Lower leg skin (tissue), 4 donors: ENCODE measurements around the gene ABHD17B. TPM values are rescaled to one million over a fixed set of nuclear protein-coding genes. Genes with fewer than 3 reads are reported as not detected.

Experiments used
- DNase-seq, 2 donors: peaks; one replicate each; pipeline ENCODE4 v3.0.0-alpha.2; 2019; ENCODE audit warnings: low spot score in 2 of 2
- H3K4me3 ChIP-seq: fragments of 200-600 bp; sonication (generic); 2 replicates; pipeline ENCODE4 v1.5.1; 2017; ENCODE audit warnings: mild to moderate bottlenecking, low read depth; ENCODE audit not compliant: poor library complexity, severe bottlenecking
- CTCF ChIP-seq, 3 donors: fragments of 450-650 bp; IDR thresholded peaks; one replicate each; pipeline ENCODE4 v1.5.1; 2016; ENCODE audit warnings: antibody characterized with exemption in 3 of 3, mild to moderate bottlenecking in 3 of 3, moderate library complexity in 2 of 3
- POLR2A ChIP-seq, 2 donors: fragments of 450-650 bp; IDR thresholded peaks; one replicate each; pipeline ENCODE4 v1.6.1; 2016 to 2017; ENCODE audit warnings: antibody characterized with exemption in 2 of 2, mild to moderate bottlenecking in 1 of 2, moderate library complexity in 1 of 2
- WGBS, 2 donors: methylation state at CpG; one replicate each; pipeline ENCODE4 v1.1.5; 2018; 5-methylcytosine and 5-hydroxymethylcytosine counted together
- intact Hi-C: fragments of 100-400 bp; cut with DNase I; formaldehyde crosslinking; loops from one replicate; pipeline ENCODE4 v1.15.0; 2023; ENCODE audit warnings: low total_unique reads
- total RNA-seq, 4 donors: library from RNA; depleted of rRNA; stranded (reverse); fragments of >200 nt; gene quantifications; one replicate each; pipeline ENCODE4 v1.1.0, GENCODE V29; 2016

ABHD17B gene
- total RNA-seq, 4 donors from 2014 or later: 36.8 to 44.1 (median 40.1) TPM

GRCh38 chr9:71887362-71887761, 23.6 kb downstream of the ABHD17B start:
- TF ChIP-seq POLR2A (IDR thresholded peaks at IDR 0.05) (no peak), CTCF (IDR thresholded peaks at IDR 0.05) (no peak)
- intact Hi-C loops: no loop called here
- WGBS, 2 donors: 78 to 80% methylated on average over 1 of the region's 1 CpG
- no peak for DNase-seq
- no peak overlapping the region for H3K4me3 ChIP-seq

- DNase-seq: no peak
- WGBS, 2 donors: 89 to 94% methylated on average over 10 of the region's 10 CpGs
- intact Hi-C loops: no loop called here
- H3K4me3 ChIP-seq: no peak overlapping the region
- no peak for TF ChIP-seq POLR2A (IDR thresholded peaks at IDR 0.05)
- no peak for TF ChIP-seq CTCF (IDR thresholded peaks at IDR 0.05)
Observed at GRCh38 chr9:71886541-71886940, 24.5 kb downstream of the ABHD17B start.

- H3K4me3 ChIP-seq: no peak overlapping the region
- TF ChIP-seq POLR2A (IDR thresholded peaks at IDR 0.05): no peak
- no peak for TF ChIP-seq CTCF (IDR thresholded peaks at IDR 0.05)
- intact Hi-C loops: no loop called here
- DNase-seq: no peak
- WGBS, 2 donors: 94 to 100% methylated on average over 1 of the region's 1 CpG
Observed at GRCh38 chr9:71886015-71886414, 25.0 kb downstream of the ABHD17B start.

GRCh38 chr9:71885467-71885866, 25.5 kb downstream of the ABHD17B start:
- TF ChIP-seq CTCF (IDR thresholded peaks at IDR 0.05): no peak
- TF ChIP-seq POLR2A (IDR thresholded peaks at IDR 0.05): no peak
- H3K4me3 ChIP-seq: no peak overlapping the region
- DNase-seq: no peak
- intact Hi-C loops: no loop called here
- 43 to 52% methylated on average over 2 of the region's 2 CpGs for WGBS, 2 donors

GRCh38 chr9:71884005-71884404, 27.0 kb downstream of the ABHD17B start:
- intact Hi-C loops: no loop called here
- TF ChIP-seq CTCF (IDR thresholded peaks at IDR 0.05) (no peak), POLR2A (IDR thresholded peaks at IDR 0.05) (no peak)
- no peak for DNase-seq
- no peak overlapping the region for H3K4me3 ChIP-seq

- WGBS, 2 donors: 94 to 96% methylated on average over 2 of the region's 2 CpGs
- no peak for DNase-seq
- H3K4me3 ChIP-seq: no peak overlapping the region
- TF ChIP-seq CTCF (IDR thresholded peaks at IDR 0.05) (no peak), POLR2A (IDR thresholded peaks at IDR 0.05) (no peak)
- intact Hi-C loops: no loop called here
Observed at GRCh38 chr9:71879644-71880174, 31.3 kb downstream of the ABHD17B start.
